HepG2 (cell line): ENCODE results near the gene FCN3. TPM values are rescaled to one million over a fixed set of nuclear protein-coding genes. Genes with fewer than 3 reads are reported as not detected.

Source experiments
- AHR ChIP-seq: IDR thresholded peaks from 2 replicates; pipeline ENCODE4 v1.6.1; 2018; ENCODE audit warnings: missing genetic modification reagents, missing compliant biosample characterization
- ELF1 ChIP-seq: sonication (generic); formaldehyde crosslinking; IDR thresholded peaks from 2 replicates; pipeline ENCODE4 v1.4.0; 2020; ENCODE audit warnings: missing genetic modification reagents
- GFI1 ChIP-seq: sonication (generic); formaldehyde crosslinking; IDR thresholded peaks from 2 replicates; pipeline ENCODE4 v1.5.0; 2020; ENCODE audit warnings: missing genetic modification reagents, mild to moderate bottlenecking, borderline replicate concordance
- NR2F2 ChIP-seq: IDR thresholded peaks from 2 replicates; pipeline ENCODE4 v1.6.1; 2012; ENCODE audit warnings: low read depth, inconsistent platforms, borderline replicate concordance
- RFXAP ChIP-seq: sonication (generic); formaldehyde crosslinking; IDR thresholded peaks from 2 replicates; pipeline ENCODE4 v1.4.0; 2020; ENCODE audit warnings: missing genetic modification reagents, borderline replicate concordance
- SMAD3 ChIP-seq: sonication (generic); formaldehyde crosslinking; IDR thresholded peaks from 2 replicates; pipeline ENCODE4 v1.4.0; 2020; ENCODE audit warnings: missing genetic modification reagents
- polyA plus RNA-seq, 8 experiments: library from polyadenylated mRNA; depleted of rRNA in 3 of 8; stranded (reverse) in 7 of 8; unstranded in 1 of 8; fragments of >200 nt; fragmentation: Illumina TruSeq in 4 of 8; extraction: Trizol in 4 of 8; gene quantifications; 2 replicates each; pipeline versions ENCODE4 v1.2.1 to v1.2.3, GENCODE V29; 2011 to 2016; ENCODE audit warnings: low read depth in 4 of 8, missing spikeins in 1 of 8, mixed read lengths in 1 of 8; ENCODE audit not compliant: insufficient read depth in 1 of 8
- total RNA-seq, 5 experiments: library from RNA; depleted of rRNA; stranded (reverse); fragments of >200 nt; fragmentation: Illumina TruSeq; extraction: Trizol; gene quantifications; 2 replicates each; pipeline ENCODE4 v1.2.3, GENCODE V29; 2016; ENCODE audit warnings: low read depth in 1 of 5
- TF ChIP-seq, protein P1 (sequence below): sonication (generic); formaldehyde crosslinking; IDR thresholded peaks from 2 replicates; pipeline ENCODE4 v1.5.1; 2020; ENCODE audit warnings: mild to moderate bottlenecking, missing genetic modification reagents, borderline replicate concordance
- TF ChIP-seq, protein P2 (sequence below): sonication (generic); formaldehyde crosslinking; IDR thresholded peaks from 2 replicates; pipeline ENCODE4 v1.4.0; 2020; ENCODE audit warnings: missing genetic modification reagents, borderline replicate concordance
- TF ChIP-seq, protein P3 (sequence below): sonication (generic); formaldehyde crosslinking; IDR thresholded peaks from 2 replicates; pipeline ENCODE4 v1.4.0; 2020; ENCODE audit warnings: missing genetic modification reagents; ENCODE audit errors: not compliant biosample characterization
- TF ChIP-seq, protein P4 (sequence below): sonication (generic); formaldehyde crosslinking; IDR thresholded peaks from 2 replicates; pipeline ENCODE4 v1.4.0; 2020; ENCODE audit warnings: mild to moderate bottlenecking, missing genetic modification reagents

FCN3 gene
- total and polyA plus RNA-seq, 2 of the 13 experiments (the other 11 are each of a cell fraction or from before 2014, with no cell fraction given): not detected

DNA sequence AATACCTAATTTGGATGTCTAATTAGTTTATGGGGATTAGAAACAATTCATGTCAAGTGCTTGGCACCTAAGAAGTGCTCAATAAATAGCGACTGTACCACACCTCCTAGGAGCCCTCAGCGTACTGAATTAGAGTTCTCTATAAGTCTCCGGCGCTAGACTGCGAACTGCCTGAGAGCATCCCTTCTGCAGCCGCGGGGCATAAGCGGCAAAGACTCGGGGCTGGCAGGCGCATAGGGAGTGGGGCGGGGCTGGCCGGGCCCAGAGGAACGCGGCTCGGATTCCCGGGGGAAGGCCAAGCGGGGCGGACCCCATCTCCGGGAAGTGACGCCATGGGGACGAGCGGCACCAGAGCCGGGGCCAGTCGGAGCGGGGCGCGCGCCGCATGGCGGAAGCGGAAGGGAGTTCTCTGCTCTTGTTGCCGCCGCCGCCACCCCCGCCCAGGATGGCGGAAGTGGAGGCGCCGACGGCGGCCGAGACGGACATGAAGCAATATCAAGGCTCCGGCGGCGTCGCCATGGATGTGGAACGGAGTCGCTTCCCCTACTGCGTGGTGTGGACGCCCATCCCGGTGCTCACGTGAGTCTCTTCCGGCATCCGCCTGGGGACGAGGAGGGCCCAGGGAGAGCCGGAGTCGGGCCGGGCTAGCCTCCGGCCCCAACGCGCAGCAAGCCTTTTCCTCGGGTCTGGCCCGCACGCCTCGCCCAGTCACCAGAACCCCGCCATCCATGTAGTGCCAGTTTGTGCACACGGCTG is 52.6 kb downstream of the FCN3 start, which contains the start of gene TMEM222 (continued):
- peak; percentile 67; the same call in 1 of the 2 replicates for TF ChIP-seq AHR (CRISPR knock-in tag)
- TF ChIP-seq, protein P1, sequence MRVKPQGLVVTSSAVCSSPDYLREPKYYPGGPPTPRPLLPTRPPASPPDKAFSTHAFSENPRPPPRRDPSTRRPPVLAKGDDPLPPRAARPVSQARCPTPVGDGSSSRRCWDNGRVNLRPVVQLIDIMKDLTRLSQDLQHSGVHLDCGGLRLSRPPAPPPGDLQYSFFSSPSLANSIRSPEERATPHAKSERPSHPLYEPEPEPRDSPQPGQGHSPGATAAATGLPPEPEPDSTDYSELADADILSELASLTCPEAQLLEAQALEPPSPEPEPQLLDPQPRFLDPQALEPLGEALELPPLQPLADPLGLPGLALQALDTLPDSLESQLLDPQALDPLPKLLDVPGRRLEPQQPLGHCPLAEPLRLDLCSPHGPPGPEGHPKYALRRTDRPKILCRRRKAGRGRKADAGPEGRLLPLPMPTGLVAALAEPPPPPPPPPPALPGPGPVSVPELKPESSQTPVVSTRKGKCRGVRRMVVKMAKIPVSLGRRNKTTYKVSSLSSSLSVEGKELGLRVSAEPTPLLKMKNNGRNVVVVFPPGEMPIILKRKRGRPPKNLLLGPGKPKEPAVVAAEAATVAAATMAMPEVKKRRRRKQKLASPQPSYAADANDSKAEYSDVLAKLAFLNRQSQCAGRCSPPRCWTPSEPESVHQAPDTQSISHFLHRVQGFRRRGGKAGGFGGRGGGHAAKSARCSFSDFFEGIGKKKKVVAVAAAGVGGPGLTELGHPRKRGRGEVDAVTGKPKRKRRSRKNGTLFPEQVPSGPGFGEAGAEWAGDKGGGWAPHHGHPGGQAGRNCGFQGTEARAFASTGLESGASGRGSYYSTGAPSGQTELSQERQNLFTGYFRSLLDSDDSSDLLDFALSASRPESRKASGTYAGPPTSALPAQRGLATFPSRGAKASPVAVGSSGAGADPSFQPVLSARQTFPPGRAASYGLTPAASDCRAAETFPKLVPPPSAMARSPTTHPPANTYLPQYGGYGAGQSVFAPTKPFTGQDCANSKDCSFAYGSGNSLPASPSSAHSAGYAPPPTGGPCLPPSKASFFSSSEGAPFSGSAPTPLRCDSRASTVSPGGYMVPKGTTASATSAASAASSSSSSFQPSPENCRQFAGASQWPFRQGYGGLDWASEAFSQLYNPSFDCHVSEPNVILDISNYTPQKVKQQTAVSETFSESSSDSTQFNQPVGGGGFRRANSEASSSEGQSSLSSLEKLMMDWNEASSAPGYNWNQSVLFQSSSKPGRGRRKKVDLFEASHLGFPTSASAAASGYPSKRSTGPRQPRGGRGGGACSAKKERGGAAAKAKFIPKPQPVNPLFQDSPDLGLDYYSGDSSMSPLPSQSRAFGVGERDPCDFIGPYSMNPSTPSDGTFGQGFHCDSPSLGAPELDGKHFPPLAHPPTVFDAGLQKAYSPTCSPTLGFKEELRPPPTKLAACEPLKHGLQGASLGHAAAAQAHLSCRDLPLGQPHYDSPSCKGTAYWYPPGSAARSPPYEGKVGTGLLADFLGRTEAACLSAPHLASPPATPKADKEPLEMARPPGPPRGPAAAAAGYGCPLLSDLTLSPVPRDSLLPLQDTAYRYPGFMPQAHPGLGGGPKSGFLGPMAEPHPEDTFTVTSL (CRISPR knock-in tag): no peak
- TF ChIP-seq ELF1 (CRISPR knock-in tag): peak; percentile 98
- TF ChIP-seq, protein P2, sequence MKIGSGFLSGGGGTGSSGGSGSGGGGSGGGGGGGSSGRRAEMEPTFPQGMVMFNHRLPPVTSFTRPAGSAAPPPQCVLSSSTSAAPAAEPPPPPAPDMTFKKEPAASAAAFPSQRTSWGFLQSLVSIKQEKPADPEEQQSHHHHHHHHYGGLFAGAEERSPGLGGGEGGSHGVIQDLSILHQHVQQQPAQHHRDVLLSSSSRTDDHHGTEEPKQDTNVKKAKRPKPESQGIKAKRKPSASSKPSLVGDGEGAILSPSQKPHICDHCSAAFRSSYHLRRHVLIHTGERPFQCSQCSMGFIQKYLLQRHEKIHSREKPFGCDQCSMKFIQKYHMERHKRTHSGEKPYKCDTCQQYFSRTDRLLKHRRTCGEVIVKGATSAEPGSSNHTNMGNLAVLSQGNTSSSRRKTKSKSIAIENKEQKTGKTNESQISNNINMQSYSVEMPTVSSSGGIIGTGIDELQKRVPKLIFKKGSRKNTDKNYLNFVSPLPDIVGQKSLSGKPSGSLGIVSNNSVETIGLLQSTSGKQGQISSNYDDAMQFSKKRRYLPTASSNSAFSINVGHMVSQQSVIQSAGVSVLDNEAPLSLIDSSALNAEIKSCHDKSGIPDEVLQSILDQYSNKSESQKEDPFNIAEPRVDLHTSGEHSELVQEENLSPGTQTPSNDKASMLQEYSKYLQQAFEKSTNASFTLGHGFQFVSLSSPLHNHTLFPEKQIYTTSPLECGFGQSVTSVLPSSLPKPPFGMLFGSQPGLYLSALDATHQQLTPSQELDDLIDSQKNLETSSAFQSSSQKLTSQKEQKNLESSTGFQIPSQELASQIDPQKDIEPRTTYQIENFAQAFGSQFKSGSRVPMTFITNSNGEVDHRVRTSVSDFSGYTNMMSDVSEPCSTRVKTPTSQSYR: no peak
- TF ChIP-seq NR2F2: no peak; the same call in 1 of the 2 replicates
- peak; percentile 94 for TF ChIP-seq RFXAP (CRISPR knock-in tag)
- no peak; the same call in 1 of the 2 replicates for TF ChIP-seq GFI1
- TF ChIP-seq, protein P3, sequence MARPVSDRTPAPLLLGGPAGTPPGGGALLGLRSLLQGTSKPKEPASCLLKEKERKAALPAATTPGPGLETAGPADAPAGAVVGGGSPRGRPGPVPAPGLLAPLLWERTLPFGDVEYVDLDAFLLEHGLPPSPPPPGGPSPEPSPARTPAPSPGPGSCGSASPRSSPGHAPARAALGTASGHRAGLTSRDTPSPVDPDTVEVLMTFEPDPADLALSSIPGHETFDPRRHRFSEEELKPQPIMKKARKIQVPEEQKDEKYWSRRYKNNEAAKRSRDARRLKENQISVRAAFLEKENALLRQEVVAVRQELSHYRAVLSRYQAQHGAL: no peak
- TF ChIP-seq SMAD3 (CRISPR knock-in tag): peak; percentile 81; the same call in 1 of the 2 replicates
- TF ChIP-seq, protein P4, sequence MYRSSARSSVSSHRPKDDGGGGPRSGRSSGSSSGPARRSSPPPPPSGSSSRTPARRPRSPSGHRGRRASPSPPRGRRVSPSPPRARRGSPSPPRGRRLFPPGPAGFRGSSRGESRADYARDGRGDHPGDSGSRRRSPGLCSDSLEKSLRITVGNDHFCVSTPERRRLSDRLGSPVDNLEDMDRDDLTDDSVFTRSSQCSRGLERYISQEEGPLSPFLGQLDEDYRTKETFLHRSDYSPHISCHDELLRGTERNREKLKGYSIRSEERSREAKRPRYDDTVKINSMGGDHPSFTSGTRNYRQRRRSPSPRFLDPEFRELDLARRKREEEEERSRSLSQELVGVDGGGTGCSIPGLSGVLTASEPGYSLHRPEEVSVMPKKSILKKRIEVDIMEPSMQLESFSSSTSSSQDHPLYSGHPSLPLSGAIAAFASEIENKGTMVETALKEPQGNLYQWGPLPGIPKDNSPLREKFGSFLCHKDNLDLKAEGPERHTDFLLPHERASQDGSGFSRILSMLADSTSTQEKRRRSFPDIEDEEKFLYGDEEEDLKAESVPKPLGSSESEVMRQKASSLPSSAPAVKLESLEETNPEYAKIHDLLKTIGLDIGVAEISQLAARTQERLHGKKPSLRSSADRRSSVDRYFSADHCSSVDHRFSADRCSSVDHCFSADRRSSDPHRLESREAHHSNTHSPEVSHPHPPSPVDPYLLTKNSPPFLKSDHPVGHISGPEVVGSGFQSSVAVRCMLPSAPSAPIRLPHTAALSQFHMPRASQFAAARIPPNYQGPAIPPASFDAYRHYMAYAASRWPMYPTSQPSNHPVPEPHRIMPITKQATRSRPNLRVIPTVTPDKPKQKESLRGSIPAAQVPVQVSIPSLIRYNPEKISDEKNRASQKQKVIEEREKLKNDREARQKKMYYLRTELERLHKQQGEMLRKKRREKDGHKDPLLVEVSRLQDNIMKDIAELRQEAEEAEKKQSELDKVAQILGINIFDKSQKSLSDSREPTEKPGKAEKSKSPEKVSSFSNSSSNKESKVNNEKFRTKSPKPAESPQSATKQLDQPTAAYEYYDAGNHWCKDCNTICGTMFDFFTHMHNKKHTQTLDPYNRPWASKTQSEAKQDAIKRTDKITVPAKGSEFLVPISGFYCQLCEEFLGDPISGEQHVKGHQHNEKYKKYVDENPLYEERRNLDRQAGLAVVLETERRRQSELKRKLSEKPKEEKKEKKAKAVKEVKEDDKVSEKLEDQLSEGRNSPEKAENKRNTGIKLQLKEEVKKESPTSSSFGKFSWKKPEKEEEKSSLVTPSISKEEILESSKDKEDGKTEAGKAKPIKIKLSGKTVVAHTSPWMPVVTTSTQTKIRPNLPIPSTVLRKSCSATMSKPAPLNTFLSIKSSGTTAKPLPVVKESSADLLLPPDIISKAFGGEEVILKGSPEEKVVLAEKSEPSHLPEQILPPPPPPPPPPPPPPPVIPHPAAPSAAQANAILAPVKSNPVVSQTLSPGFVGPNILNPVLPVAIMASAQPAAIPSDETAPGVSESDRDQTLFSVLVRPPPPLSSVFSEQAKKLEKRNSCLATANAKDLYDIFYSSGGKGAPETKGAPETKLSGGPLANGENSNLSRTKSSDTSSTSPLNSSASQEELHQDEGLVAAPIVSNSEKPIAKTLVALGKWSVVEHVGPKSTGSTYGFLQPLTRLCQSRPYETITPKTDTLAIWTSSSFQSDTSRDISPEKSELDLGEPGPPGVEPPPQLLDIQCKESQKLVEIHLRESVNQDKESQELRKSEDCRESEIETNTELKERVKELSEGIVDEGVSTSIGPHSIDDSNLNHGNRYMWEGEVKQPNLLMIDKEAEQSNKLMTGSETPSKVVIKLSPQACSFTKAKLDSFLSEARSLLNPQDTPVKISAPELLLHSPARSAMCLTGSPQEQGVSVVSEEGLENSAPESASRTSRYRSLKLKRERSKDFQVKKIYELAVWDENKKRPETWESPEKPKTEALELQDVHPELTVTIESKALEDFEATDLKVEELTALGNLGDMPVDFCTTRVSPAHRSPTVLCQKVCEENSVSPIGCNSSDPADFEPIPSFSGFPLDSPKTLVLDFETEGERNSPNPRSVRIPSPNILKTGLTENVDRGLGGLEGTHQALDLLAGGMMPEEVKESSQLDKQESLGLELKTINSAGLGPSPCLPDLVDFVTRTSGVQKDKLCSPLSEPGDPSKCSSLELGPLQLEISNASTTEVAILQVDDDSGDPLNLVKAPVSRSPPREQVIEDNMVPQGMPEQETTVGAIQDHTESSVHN (CRISPR knock-in tag): no peak
